ENCODE data around the gene WDR74. TPM values are rescaled to one million over a fixed set of nuclear protein-coding genes. Genes with fewer than 3 reads are reported as not detected.

Gene WDR74
- total RNA-seq, 6 donors from 2014 or later, result 31.5 to 56.6 (median 50.4) TPM

DNA sequence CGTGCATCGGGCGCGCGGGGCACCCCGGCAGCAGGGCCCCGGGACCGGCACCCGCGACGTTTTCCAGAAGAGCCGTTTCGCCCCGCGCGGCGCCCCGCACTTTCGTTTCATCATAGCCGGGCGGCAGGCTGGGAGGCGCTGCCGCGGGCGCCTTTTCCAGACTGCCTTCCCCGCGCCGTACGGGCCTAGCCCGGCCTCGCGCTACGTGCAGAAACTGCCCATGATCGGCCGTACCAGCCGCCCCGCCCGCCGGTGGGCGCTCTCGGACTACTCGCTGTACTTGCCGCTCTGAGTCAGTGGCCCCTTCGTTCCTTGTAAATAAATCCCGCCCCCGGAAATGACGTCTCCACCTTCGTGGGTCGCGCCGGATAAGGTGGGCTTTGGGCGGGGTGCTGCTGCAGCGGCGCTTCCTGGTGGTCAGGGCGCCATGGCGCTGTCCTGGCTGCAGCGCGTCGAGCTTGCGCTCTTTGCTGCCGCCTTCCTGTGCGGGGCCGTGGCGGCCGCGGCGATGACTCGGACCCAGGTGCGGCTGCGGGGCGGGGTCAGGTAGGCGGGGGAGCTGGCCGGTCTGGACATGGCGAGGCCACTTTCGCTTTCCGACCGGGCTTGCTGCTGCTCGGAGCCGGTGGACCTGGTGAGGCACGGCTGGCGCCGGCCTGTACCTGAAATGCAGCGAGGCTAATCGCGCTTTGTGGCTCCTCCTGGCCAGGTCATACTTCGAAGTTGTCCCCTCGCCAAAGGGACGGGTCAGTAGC is 52.2 kb downstream of the WDR74 start, which contains the start of gene TMEM179B:
TSS of gene TMEM179B (plus strand) at position 398 of the 755 bp plus-strand sequence. CDS start at position 428, 30 bp downstream.
- ATAC-seq (ENCODE audit: low FRiP score in 2 of 2) (peak; percentile 92 to 95), DNase-seq (peak; percentile 98 to 100)
- Histone ChIP-seq H3K27me3 (no peaks in the 10 kb centered on the region), H3K4me1 (peaks cover 36 to 54% (median 40%) of the 10 kb centered on the region in 4 donors), H3K27ac (peak within 1 kb of the TSS; percentile 89 to 98 (median 94)), H3K4me3 (peak within 1 kb of the TSS; percentile 85 to 99 (median 93)), H3K36me3 (peaks cover 0 to 37% (median 11%) of the 10 kb centered on the region in 4 donors), H3K9me3 (no peaks in the 10 kb centered on the region)
- TF ChIP-seq POLR2A (IDR thresholded peaks at IDR 0.05) (peak; percentile 74 to 99 (median 95)), EP300 (IDR thresholded peaks at IDR 0.05) (peak in 1 of 4 donors; percentile 69), POLR2AphosphoS5 (IDR thresholded peaks at IDR 0.05) (peak; percentile 99 to 100)
- TF ChIP-seq, protein P1, sequence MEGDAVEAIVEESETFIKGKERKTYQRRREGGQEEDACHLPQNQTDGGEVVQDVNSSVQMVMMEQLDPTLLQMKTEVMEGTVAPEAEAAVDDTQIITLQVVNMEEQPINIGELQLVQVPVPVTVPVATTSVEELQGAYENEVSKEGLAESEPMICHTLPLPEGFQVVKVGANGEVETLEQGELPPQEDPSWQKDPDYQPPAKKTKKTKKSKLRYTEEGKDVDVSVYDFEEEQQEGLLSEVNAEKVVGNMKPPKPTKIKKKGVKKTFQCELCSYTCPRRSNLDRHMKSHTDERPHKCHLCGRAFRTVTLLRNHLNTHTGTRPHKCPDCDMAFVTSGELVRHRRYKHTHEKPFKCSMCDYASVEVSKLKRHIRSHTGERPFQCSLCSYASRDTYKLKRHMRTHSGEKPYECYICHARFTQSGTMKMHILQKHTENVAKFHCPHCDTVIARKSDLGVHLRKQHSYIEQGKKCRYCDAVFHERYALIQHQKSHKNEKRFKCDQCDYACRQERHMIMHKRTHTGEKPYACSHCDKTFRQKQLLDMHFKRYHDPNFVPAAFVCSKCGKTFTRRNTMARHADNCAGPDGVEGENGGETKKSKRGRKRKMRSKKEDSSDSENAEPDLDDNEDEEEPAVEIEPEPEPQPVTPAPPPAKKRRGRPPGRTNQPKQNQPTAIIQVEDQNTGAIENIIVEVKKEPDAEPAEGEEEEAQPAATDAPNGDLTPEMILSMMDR (IDR thresholded peaks at IDR 0.05), result peak in 5 of 6 experiments; percentile 24 to 77 (median 48)
- 0 to 3% methylated on average over 3 to 18 of the region's 88 CpGs for WGBS, 2 donors

DNA sequence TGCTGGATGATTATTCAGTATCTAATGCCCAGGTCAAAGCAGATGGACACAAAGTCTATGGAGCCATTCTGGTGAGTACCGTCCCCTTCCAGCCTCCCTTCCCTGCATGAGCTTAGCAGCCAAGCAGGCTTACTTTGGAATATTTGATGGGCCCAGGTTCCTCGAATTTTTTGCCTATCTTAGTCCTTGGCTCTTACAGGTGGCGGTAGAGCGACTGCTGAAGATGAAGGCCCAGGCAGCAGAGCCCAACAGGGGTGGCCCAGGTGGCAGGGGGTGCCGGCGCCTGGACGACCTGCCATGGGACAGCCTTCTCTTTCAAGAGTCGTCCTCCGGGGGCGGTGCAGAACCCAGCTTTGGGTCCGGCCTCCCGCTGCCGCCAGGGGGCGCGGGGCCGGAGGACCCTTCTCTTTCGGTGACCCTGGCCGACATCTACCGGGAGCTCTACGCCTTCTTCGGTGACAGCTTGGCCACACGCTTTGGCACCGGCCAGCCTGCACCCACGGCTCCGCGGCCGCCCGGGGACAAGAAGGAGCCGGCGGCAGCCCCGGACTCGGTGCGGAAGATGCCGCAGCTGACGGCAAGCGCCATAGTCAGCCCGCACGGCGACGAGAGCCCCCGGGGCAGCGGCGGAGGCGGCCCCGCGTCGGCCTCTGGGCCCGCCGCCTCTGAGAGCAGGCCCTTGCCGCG is 52.9 kb downstream of the WDR74 start:
- WGBS, 2 donors, result 5 to 16% methylated on average over 5 to 6 of the region's 51 CpGs
- peak; percentile 88 to 93 for ATAC-seq (ENCODE audit: low FRiP score in 2 of 2)
- H3K9me3 ChIP-seq, result no peaks in the 10 kb centered on the region
- H3K27ac ChIP-seq, result peak overlapping the region; percentile 89 to 98 (median 94)
- peak overlapping the region; percentile 85 to 99 (median 93) for H3K4me3 ChIP-seq
- peak; percentile 94 to 98 for DNase-seq
- H3K4me1 ChIP-seq, result peaks cover 33 to 49% (median 37%) of the 10 kb centered on the region in 4 donors
- TF ChIP-seq, protein P1 (IDR thresholded peaks at IDR 0.05), result peak; percentile 93 to 99 (median 98)
- peak; percentile 24 to 37 for TF ChIP-seq POLR2AphosphoS5 (IDR thresholded peaks at IDR 0.05)
- no peak for TF ChIP-seq EP300 (IDR thresholded peaks at IDR 0.05)
- peaks cover 0 to 42% (median 14%) of the 10 kb centered on the region in 4 donors for H3K36me3 ChIP-seq
- H3K27me3 ChIP-seq, result no peaks in the 10 kb centered on the region

Small RNAs within 50 kb of the gene (small RNA-seq; reads per million reads assigned to genes)
- gene MIR6514 (0.37 to 1.0 (median 0.59) reads per million in 4 donors), gene RF00099 (0 reads per million in 4 donors), gene RNU6-118P (0 reads per million in 4 donors), gene SNORD22 (0 reads per million in 4 donors), gene SNORD26 (0 reads per million in 4 donors), gene SNORD27 (0 reads per million in 4 donors), gene SNORD28 (0 reads per million in 4 donors), gene SNORD30 (1,259 to 4,325 (median 2,645) reads per million in 4 donors)

Other genes with a start within 250 kb of the WDR74 start
- 10 to 100 TPM in 3 of 6 donors, 1 to 10 TPM in 3; 5.3 to 25.4 (median 11.7) TPM for gene TUT1, start 248.1 kb downstream of the WDR74 start, total RNA-seq
- 10 to 100 TPM; 57.6 to 88.0 (median 69.8) TPM for gene MTA2, start 237.7 kb downstream of the WDR74 start, total RNA-seq
- 100 to 1,000 TPM in 1 of 6 donors, 10 to 100 TPM in 5; 31.0 to 148 (median 71.0) TPM for gene EML3, start 226.8 kb downstream of the WDR74 start, total RNA-seq
- 1 to 10 TPM; 3.1 to 9.2 (median 5.2) TPM for gene ROM1, start 226.3 kb downstream of the WDR74 start, total RNA-seq
- 10 to 100 TPM; 21.3 to 43.9 (median 37.9) TPM for gene B3GAT3, start 217.6 kb downstream of the WDR74 start, total RNA-seq
- 100 to 1,000 TPM in 4 of 6 donors, 10 to 100 TPM in 2; 82.3 to 240 (median 138) TPM for gene GANAB, start 193.0 kb downstream of the WDR74 start, total RNA-seq
- gene INTS5, start 186.3 kb downstream of the WDR74 start, total RNA-seq, result 10 to 100 TPM in 5 of 6 donors, 1 to 10 TPM in 1; 9.5 to 31.5 (median 19.8) TPM
- 10 to 100 TPM; 16.8 to 42.0 (median 30.6) TPM for gene C11orf98, start 174.4 kb downstream of the WDR74 start, total RNA-seq
- 10 to 100 TPM in 3 of 6 donors, 1 to 10 TPM in 3; 5.7 to 16.0 (median 10.0) TPM for gene CSKMT, start 174.3 kb downstream of the WDR74 start, total RNA-seq
- gene UQCC3, start 167.9 kb downstream of the WDR74 start, total RNA-seq, result 10 to 100 TPM in 1 of 6 donors, 1 to 10 TPM in 5; 5.0 to 12.6 (median 6.7) TPM
- gene LBHD1, start 167.3 kb downstream of the WDR74 start, total RNA-seq, result 10 to 100 TPM in 1 of 6 donors, 1 to 10 TPM in 5; 3.6 to 19.9 (median 6.8) TPM
- 100 to 1,000 TPM; 104 to 186 (median 128) TPM for gene UBXN1, start 160.5 kb downstream of the WDR74 start, total RNA-seq
- 1 to 10 TPM in 5 of 6 donors, under 1 TPM in 1; 0.61 to 6.4 (median 1.8) TPM for gene LRRN4CL, start 150.1 kb downstream of the WDR74 start, total RNA-seq
- gene BSCL2, start 132.2 kb downstream of the WDR74 start, total RNA-seq, result 100 to 1,000 TPM in 2 of 6 donors, 10 to 100 TPM in 4; 75.5 to 198 (median 87.5) TPM
- gene GNG3, start 131.9 kb downstream of the WDR74 start, total RNA-seq, result not detected
- 10 to 100 TPM; 23.9 to 76.5 (median 46.3) TPM for gene HNRNPUL2, start 112.1 kb downstream of the WDR74 start, total RNA-seq
- 10 to 100 TPM; 18.9 to 31.5 (median 28.6) TPM for gene TTC9C, start 111.1 kb downstream of the WDR74 start, total RNA-seq
- gene ZBTB3, start 85.4 kb downstream of the WDR74 start, total RNA-seq, result 10 to 100 TPM in 3 of 6 donors, 1 to 10 TPM in 3; 7.3 to 15.3 (median 11.7) TPM
- gene POLR2G, start 78.0 kb downstream of the WDR74 start, total RNA-seq, result 10 to 100 TPM; 15.8 to 62.9 (median 38.8) TPM
- 10 to 100 TPM; 16.7 to 51.3 (median 27.0) TPM for gene TAF6L, start 68.2 kb downstream of the WDR74 start, total RNA-seq
- gene TMEM179B, start 52.2 kb downstream of the WDR74 start, total RNA-seq, result 10 to 100 TPM; 38.8 to 98.2 (median 56.2) TPM
- 10 to 100 TPM; 11.3 to 28.7 (median 15.4) TPM for gene TMEM223, start 47.6 kb downstream of the WDR74 start, total RNA-seq
- gene NXF1, start 34.1 kb downstream of the WDR74 start, total RNA-seq, result 100 to 1,000 TPM in 1 of 6 donors, 10 to 100 TPM in 5; 56.1 to 215 (median 81.2) TPM
- gene STX5, start 7.5 kb downstream of the WDR74 start, total RNA-seq, result 10 to 100 TPM; 25.3 to 53.8 (median 44.9) TPM
- not detected for gene TEX54, start 6.7 kb downstream of the WDR74 start, total RNA-seq
- 100 to 1,000 TPM; 120 to 236 (median 179) TPM for gene SLC3A2, start 41.3 kb upstream of the WDR74 start, total RNA-seq
- gene CHRM1, start 81.8 kb upstream of the WDR74 start, total RNA-seq, result 1 to 10 TPM in 4 of 6 donors, under 1 TPM in 1, not detected in 1; 0.59 to 7.3 (median 3.0) TPM
- not detected for gene SLC22A6, start 145.4 kb upstream of the WDR74 start, total RNA-seq
- not detected for gene SLC22A8, start 176.3 kb upstream of the WDR74 start, total RNA-seq

Measured in upper lobe of left lung (tissue), 6 donors.